Stimulated activated CD8-positive, alpha-beta memory T cell treated with anti-CD3 and anti-CD28 coated beads, Interleukin-15, amount 100 ng/mL, for 24 hours (primary cell): ENCODE data around the gene PACSIN1.

Experiments used
- DNase-seq: peaks from one replicate; pipeline ENCODE4 v3.0.0-alpha.2; 2020; ENCODE audit warnings: low read depth

The PACSIN1 gene

GRCh38 chr6:34583461-34583860, 117.6 kb downstream of the PACSIN1 start:
- no peak for DNase-seq

GRCh38 chr6:34583861-34584604, 118.2 kb downstream of the PACSIN1 start:
- DNase-seq = no peak

GRCh38 chr6:34584694-34585093, 118.8 kb downstream of the PACSIN1 start:
- DNase-seq = no peak
